HCT116 (cell line): ENCODE data around the gene IQSEC3. TPM values are rescaled to one million over a fixed set of nuclear protein-coding genes. Genes with fewer than 3 reads are reported as not detected.

Source experiments
- ATAC-seq: fragments of 200-7000 bp; cut with Tn5 transposase; 2 replicates; pipeline ENCODE4 v1.9.1; 2020; ENCODE audit warnings: mild to moderate bottlenecking, moderate library complexity
- BruUV-seq: library from RNA; stranded (reverse); fragments of 400-500 nt; replicated peaks from 2 replicates; lab custom pipeline; 2021; lab: Mats Ljungman, UMichigan
- CTCF ChIA-PET: fragments of 300-600 bp; sonication (Branson Sonifier 250); formaldehyde crosslinking; loops from one replicate; lab custom pipeline; 2021; ENCODE audit warnings: antibody characterized with exemption; lab: Charles Lee
- POLR2A ChIA-PET: fragments of 300-600, 350-600 bp; sonication (Branson Sonifier 250); formaldehyde crosslinking; loops from one replicate; lab custom pipeline; 2021; ENCODE audit warnings: antibody characterized with exemption; lab: Charles Lee
- RAD21 ChIA-PET, 2 experiments: fragments of 300-600 bp; sonication (Branson Sonifier 250); formaldehyde crosslinking; loops; one replicate each; lab custom pipeline; 2023; ENCODE audit warnings: low total read pairs in 2 of 2; ENCODE audit not compliant: uncharacterized antibody in 2 of 2, unreplicated experiment in 2 of 2, low non-redundant PET in 1 of 2; lab: Charles Lee
- DNase-seq: peaks from one replicate; pipeline ENCODE4 v3.0.0-alpha.2; 2010; ENCODE audit warnings: low read depth, low spot score
- H2AFZ ChIP-seq: fragments of 200-600 bp; shearing (Covaris generic), sonication (generic); 2 replicates; pipeline ENCODE4 v1.6.1; 2017; ENCODE audit warnings: low read depth, mixed run types, mixed read lengths, antibody characterized with exemption, low read length; ENCODE audit not compliant: poor library complexity, severe bottlenecking
- H3K27ac ChIP-seq: 2 replicates; pipeline ENCODE4 v1.5.1; 2012; ENCODE audit warnings: low read depth, low read length
- H3K27me3 ChIP-seq: fragments of 200-600 bp; sonication (generic); 2 replicates; pipeline ENCODE4 v1.6.1; 2016; ENCODE audit warnings: mixed run types, low read length, mixed read lengths; ENCODE audit not compliant: insufficient read depth
- H3K36me3 ChIP-seq, 2 experiments: fragments of 200-500 bp in 1 of 2; fragments of 200-600 bp in 1 of 2; sonication (Bioruptor generic) in 1 of 2; sonication (generic) in 1 of 2; 2 replicates each; pipeline versions ENCODE4 v1.5.1 to v1.6.1; 2014 to 2016; ENCODE audit warnings: low read length in 2 of 2, inconsistent platforms in 1 of 2, mixed read lengths in 1 of 2, mixed run types in 1 of 2; ENCODE audit not compliant: insufficient read depth in 2 of 2, control insufficient read depth in 1 of 2
- H3K4me1 ChIP-seq, 2 experiments: fragments of 200-600 bp in 1 of 2; sonication (generic) in 1 of 2; 2 replicates each; pipeline versions ENCODE4 v1.5.1 to v1.6.1; 2012 to 2017; ENCODE audit warnings: low read length in 2 of 2, inconsistent platforms in 1 of 2, mild to moderate bottlenecking in 1 of 2, mixed read lengths in 1 of 2, mixed run types in 1 of 2, moderate library complexity in 1 of 2; ENCODE audit not compliant: insufficient read depth in 2 of 2, control insufficient read depth in 1 of 2
- H3K4me2 ChIP-seq: fragments of 200-600 bp; sonication (generic); 2 replicates; pipeline ENCODE4 v1.6.1; 2017; ENCODE audit warnings: mixed run types, low read length, mixed read lengths
- H3K4me3 ChIP-seq, 2 experiments: fragments of 200-600 bp in 1 of 2; sonication (generic) in 1 of 2; replicated peaks in 1 of 2; 2 replicates each; pipeline ENCODE4 v1.5.1; 2011 to 2016; ENCODE audit warnings: low read length in 2 of 2, control low read depth in 1 of 2, low read depth in 1 of 2, mild to moderate bottlenecking in 1 of 2, mixed read lengths in 1 of 2, mixed run types in 1 of 2
- H3K79me2 ChIP-seq: fragments of 200-600 bp; sonication (generic); 2 replicates; pipeline ENCODE4 v1.6.1; 2017; ENCODE audit warnings: mild to moderate bottlenecking, mixed run types, low read length, moderate library complexity, mixed read lengths; ENCODE audit not compliant: insufficient read depth
- H3K9ac ChIP-seq: fragments of 200-600 bp; sonication (generic); 2 replicates; pipeline ENCODE4 v1.6.1; 2016; ENCODE audit warnings: low read length, mixed read lengths
- H3K9me2 ChIP-seq: fragments of 200-600 bp; sonication (generic), shearing (Covaris generic); 2 replicates; pipeline ENCODE4 v1.6.1; 2017; ENCODE audit warnings: mixed run types, mild to moderate bottlenecking, moderate library complexity; ENCODE audit not compliant: insufficient read depth
- H3K9me3 ChIP-seq, 2 experiments: fragments of 200-500 bp in 1 of 2; fragments of 200-600 bp in 1 of 2; sonication (Bioruptor generic) in 1 of 2; sonication (generic) in 1 of 2; 2 replicates each; pipeline ENCODE4 v1.6.1; 2014 to 2017; ENCODE audit warnings: low read length in 2 of 2, mixed read lengths in 2 of 2, inconsistent platforms in 1 of 2, low read depth in 1 of 2, mild to moderate bottlenecking in 1 of 2, mixed run types in 1 of 2, moderate library complexity in 1 of 2; ENCODE audit not compliant: control insufficient read depth in 1 of 2, insufficient read depth in 1 of 2
- H4K20me1 ChIP-seq: fragments of 200-600 bp; sonication (generic), shearing (Covaris generic); 2 replicates; pipeline ENCODE4 v1.6.1; 2017; ENCODE audit warnings: mixed run types, mild to moderate bottlenecking, moderate library complexity; ENCODE audit not compliant: insufficient read depth
- CBX3 ChIP-seq: IDR thresholded peaks from 2 replicates; pipeline ENCODE4 v1.6.1; 2012; ENCODE audit warnings: low read depth
- CEBPB ChIP-seq: IDR thresholded peaks from 2 replicates; pipeline ENCODE4 v1.6.1; 2012; ENCODE audit warnings: low read depth
- CTCF ChIP-seq, 3 experiments: fragments of 200-600 bp in 1 of 3; sonication (generic) in 1 of 3; IDR thresholded peaks in 2 of 3; conservative IDR thresholded peaks in 1 of 3; 2 replicates each; pipeline ENCODE4 v1.5.1; 2012 to 2017; ENCODE audit warnings: low read depth in 2 of 3, low read length in 2 of 3, antibody characterized with exemption in 1 of 3, borderline replicate concordance in 1 of 3, control low read depth in 1 of 3, mild to moderate bottlenecking in 1 of 3, mixed read lengths in 1 of 3, mixed run types in 1 of 3, moderate library complexity in 1 of 3; ENCODE audit not compliant: insufficient read depth in 1 of 3
- ELF1 ChIP-seq: IDR thresholded peaks from 2 replicates; pipeline ENCODE4 v1.6.1; 2012; ENCODE audit warnings: low read depth, borderline replicate concordance
- EZH2 ChIP-seq: fragments of 200-600 bp; sonication (generic); IDR thresholded peaks from 2 replicates; pipeline ENCODE4 v1.6.1; 2017; ENCODE audit warnings: antibody characterized with exemption, mixed run types
- EZH2phosphoT487 ChIP-seq: fragments of 200-600 bp; IDR thresholded peaks from 2 replicates; pipeline ENCODE4 v1.6.1; 2018; ENCODE audit warnings: antibody characterized with exemption, borderline replicate concordance
- FOSL1 ChIP-seq: IDR thresholded peaks from 2 replicates; pipeline ENCODE4 v1.6.1; 2012; ENCODE audit warnings: low read depth
- JUND ChIP-seq: IDR thresholded peaks from 2 replicates; pipeline ENCODE4 v1.6.1; 2012
- MAX ChIP-seq: IDR thresholded peaks from 2 replicates; pipeline ENCODE4 v1.6.1; 2012
- POLR2A ChIP-seq: IDR thresholded peaks from 2 replicates; pipeline ENCODE4 v1.7.0; 2011; ENCODE audit warnings: borderline replicate concordance; ENCODE audit not compliant: insufficient read depth, insufficient read length; ENCODE audit errors: extremely low read depth
- POLR2AphosphoS5 ChIP-seq: IDR thresholded peaks from 2 replicates; pipeline ENCODE4 v1.6.1; 2011; ENCODE audit warnings: mild to moderate bottlenecking, low read depth, low read length, moderate library complexity
- RAD21 ChIP-seq: IDR thresholded peaks from 2 replicates; pipeline ENCODE4 v1.6.1; 2012; ENCODE audit warnings: low read depth, mild to moderate bottlenecking
- REST ChIP-seq: IDR thresholded peaks from 2 replicates; pipeline ENCODE4 v1.6.1; 2012; ENCODE audit warnings: low read depth
- SIN3A ChIP-seq: IDR thresholded peaks from 2 replicates; pipeline ENCODE4 v1.6.1; 2012; ENCODE audit warnings: low read depth
- SP1 ChIP-seq: IDR thresholded peaks from 2 replicates; pipeline ENCODE4 v1.6.1; 2012; ENCODE audit warnings: low read depth
- SRF ChIP-seq: IDR thresholded peaks from 2 replicates; pipeline ENCODE4 v1.6.1; 2012; ENCODE audit warnings: low read depth
- TCF7L2 ChIP-seq: IDR thresholded peaks from 2 replicates; pipeline ENCODE4 v1.7.0; 2011; ENCODE audit warnings: borderline replicate concordance, inconsistent platforms; ENCODE audit not compliant: insufficient read depth, insufficient read length; ENCODE audit errors: extremely low read depth
- ZBTB33 ChIP-seq: IDR thresholded peaks from 2 replicates; pipeline ENCODE4 v1.6.1; 2011; ENCODE audit warnings: mild to moderate bottlenecking, low read length, moderate library complexity; ENCODE audit not compliant: insufficient replicate concordance; ENCODE audit errors: extremely low read depth
- ZFX ChIP-seq: fragments of 450-650 bp; IDR thresholded peaks from 2 replicates; pipeline ENCODE4 v1.6.1; 2017
- ZNF274 ChIP-seq: fragments of 200-500 bp; sonication (Bioruptor generic); IDR thresholded peaks from 2 replicates; pipeline ENCODE4 v1.6.1; 2014; ENCODE audit warnings: mild to moderate bottlenecking, low read depth, low read length, inconsistent platforms
- intact Hi-C: fragments of 100-400 bp; cut with micrococcal nuclease; formaldehyde crosslinking; loops from 2 replicates; pipeline ENCODE4 v1.10.0; 2022
- total RNA-seq: library from RNA; stranded (reverse); gene quantifications from one replicate; pipeline ENCODE4 v1.2.1, GENCODE V29; 2021; ENCODE audit not compliant: unreplicated experiment

IQSEC3 gene
- total RNA-seq, 1 experiment from 2014 or later = not detected

- H3K27me3 ChIP-seq = 0 out of 2 replicates have a peak, but pooled peaks cover under 1% of the 10 kb centered on the region
- CTCF ChIA-PET = no interaction called here
Observed at GRCh38 chr12:223841-224240, 157.3 kb downstream of the IQSEC3 start.

More at GRCh38 chr12:223841-224240, 157.3 kb downstream of the IQSEC3 start:
- POLR2A ChIA-PET = no interaction called here
- H3K4me1 ChIP-seq = peaks cover 0 to 6% of the 10 kb centered on the region in 2 experiments; a peak in 1 of 4 replicates
- RAD21 ChIA-PET = no interaction called here
- no peaks in the 10 kb centered on the region for H3K79me2 ChIP-seq
- no peak overlapping the region for H3K9ac ChIP-seq
- no peaks in the 10 kb centered on the region for H3K36me3 ChIP-seq
- no peak for DNase-seq
- H3K4me2 ChIP-seq = no peak overlapping the region
- intact Hi-C loops = no loop called here
- TF ChIP-seq CBX3 = no peak
- no peak for TF ChIP-seq TCF7L2
- no peak for TF ChIP-seq POLR2A
- TF ChIP-seq SRF = no peak
- no peak for TF ChIP-seq ZBTB33
- no peak for TF ChIP-seq JUND
- TF ChIP-seq RAD21 = no peak
- no peak for TF ChIP-seq FOSL1
- TF ChIP-seq ELF1 = no peak
- TF ChIP-seq EZH2 = no peak
- TF ChIP-seq ZNF274 = no peak
- TF ChIP-seq SIN3A = no peak
- no peak for TF ChIP-seq POLR2AphosphoS5
- TF ChIP-seq SP1 = no peak
- TF ChIP-seq CEBPB = no peak
- no peak for TF ChIP-seq CTCF (IDR thresholded peaks at IDR 0.05 in 2 of 3, conservative IDR thresholded peaks at IDR 0.05 in 1 of 3; ENCODE audit: borderline replicate concordance in 1 of 3, insufficient read depth in 1 of 3, low read depth in 2 of 3, low read length in 2 of 3)
- no peak for TF ChIP-seq EZH2phosphoT487
- no peak for TF ChIP-seq REST
- no peak for TF ChIP-seq ZFX
- TF ChIP-seq MAX = no peak
- TF ChIP-seq, all 23 proteins: peak for 0
- H2AFZ ChIP-seq = no peak overlapping the region
- H3K9me2 ChIP-seq = no peaks in the 10 kb centered on the region
- no peaks in the 10 kb centered on the region for H4K20me1 ChIP-seq
- no TSS peak for BruUV-seq
- no peak for ATAC-seq
- no peak overlapping the region for H3K4me3 ChIP-seq
- H3K27ac ChIP-seq = no peak overlapping the region
- no peaks in the 10 kb centered on the region for H3K9me3 ChIP-seq
